Activated CD8-positive, alpha-beta memory T cell treated with anti-CD3 and anti-CD28 coated beads for 48 hours (primary cell): ENCODE measurements around the gene ACOT2.

Source experiments
- DNase-seq, 3 experiments: peaks; one replicate each; pipeline ENCODE4 v3.0.0-alpha.2; 2020; ENCODE audit warnings: low read depth in 2 of 3, low spot score in 2 of 3

Gene ACOT2

GRCh38 chr14:73613419-73613963 lies 44.5 kb downstream of the ACOT2 start:
- no peak for DNase-seq

DNA sequence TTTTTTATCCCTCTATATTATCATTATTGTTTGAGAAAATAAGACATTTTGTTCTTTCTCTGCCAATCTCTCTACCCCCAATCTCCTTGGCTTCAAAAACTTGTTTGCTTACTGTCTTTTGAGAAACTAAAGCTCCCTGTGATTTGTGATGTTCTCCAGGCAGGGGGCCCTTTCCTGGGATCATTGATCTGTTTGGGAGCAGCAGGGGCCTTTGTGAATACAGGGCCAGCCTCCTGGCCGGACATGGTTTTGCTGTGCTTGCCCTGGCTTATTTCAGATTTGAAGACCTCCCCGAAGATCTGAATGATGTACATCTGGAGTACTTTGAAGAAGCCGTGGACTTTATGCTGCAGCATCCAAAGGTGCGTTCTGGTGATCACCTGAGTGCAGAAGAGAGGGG lies 47.8 kb downstream of the ACOT2 start:
- no peak for DNase-seq

- DNase-seq, result no peak
These were observed 50.5 kb downstream of the ACOT2 start for GRCh38 chr14:73619524-73619923.

DNA sequence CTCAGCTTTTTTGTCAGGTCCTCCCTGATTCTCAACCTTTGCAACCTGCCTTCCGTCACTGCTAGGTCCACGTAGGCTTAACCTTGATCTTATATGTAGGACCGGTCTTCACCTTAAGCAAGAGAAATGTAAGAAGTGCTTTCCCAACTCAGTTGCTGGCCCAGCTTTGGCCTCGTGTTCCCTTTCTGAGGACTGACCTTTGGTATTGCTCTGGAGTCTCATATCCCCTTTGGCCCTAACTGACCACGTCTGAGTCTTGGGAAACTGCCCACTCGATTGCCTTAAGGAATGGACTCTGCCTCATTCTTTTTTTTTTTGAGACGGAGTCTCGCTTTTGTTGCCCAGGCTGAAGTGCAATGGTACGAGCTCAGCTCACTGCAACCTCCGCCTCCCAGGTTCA lies 51.3 kb downstream of the ACOT2 start:
- DNase-seq, result no peak

DNA sequence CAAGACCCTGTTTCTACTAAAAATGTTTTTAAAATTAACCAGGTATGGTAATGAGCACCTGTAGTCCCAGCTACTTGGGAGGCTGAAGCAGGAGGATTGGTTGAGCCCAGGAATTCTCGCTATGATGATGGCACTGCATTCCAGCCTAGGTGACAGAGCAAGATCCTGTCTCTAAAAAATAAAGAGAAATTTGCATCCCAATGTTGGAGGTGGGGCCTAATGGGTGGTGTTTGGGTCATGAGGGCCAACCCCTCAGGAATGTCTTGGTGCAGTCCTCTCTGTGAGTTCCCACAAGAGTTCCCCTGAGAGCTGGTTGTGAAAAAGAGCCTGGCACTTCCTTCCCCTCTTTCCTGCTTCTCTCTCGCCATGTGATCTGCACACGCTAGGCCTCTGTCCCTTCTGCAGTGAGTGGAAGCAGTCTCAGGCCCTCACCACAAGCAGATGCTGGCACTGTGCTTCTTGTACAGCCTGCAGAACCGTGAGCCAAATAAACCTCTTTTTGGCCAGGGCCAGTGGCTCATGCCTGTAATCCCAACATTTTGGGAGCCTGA lies 54.6 kb downstream of the ACOT2 start:
- DNase-seq, result no peak
